Stimulated activated naive CD8-positive, alpha-beta T cell treated with anti-CD3 and anti-CD28 coated beads, Interleukin-15, Interleukin-2, amounts not matched to agents 100 U/mL and 50 U/mL, for 24 hours (primary cell): ENCODE results near the gene ZNF341.
"Not testable (repeated sequence)": the region's sequence is repeated elsewhere in the genome, so short reads cannot be mapped to it uniquely, and the experiment has no call there.

ENCODE experiments used
- ATAC-seq: fragments of 150-1000 bp; cut with Tn5 transposase; one replicate; pipeline ENCODE4 v1.10.0; 2021
- DNase-seq: peaks from one replicate; pipeline ENCODE4 v3.0.0; 2021

ZNF341 gene

DNA sequence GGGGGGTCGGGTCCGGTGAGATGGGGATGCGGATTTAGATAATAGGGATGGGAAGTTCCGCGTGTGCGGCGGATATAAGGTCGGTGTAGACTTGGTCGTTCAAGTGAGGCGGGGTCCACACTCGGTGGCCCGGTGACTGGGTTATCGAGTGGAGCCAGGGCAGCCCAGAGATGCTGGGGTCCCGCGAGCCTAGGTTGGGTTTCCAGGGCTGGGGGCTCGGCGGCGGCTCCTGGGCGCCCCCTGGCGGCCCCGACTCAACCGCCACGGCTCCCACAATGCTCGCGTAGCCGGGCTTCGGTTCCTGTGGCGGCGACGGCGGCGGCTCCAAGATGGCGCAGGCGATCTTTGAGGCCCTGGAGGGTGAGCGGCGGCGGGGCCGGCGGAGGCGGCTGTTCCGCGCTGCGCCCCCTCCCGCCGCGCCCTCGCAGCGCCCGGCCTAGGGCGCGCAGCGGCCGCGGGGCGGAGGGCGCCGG, at the start of gene ZNF341:
TSS of gene ZNF341 (plus strand) at position 304 of the 473 bp plus-strand sequence. CDS start at position 330, 26 bp downstream.
- peak; percentile 91 for DNase-seq
- peak; percentile 74 for ATAC-seq

DNA sequence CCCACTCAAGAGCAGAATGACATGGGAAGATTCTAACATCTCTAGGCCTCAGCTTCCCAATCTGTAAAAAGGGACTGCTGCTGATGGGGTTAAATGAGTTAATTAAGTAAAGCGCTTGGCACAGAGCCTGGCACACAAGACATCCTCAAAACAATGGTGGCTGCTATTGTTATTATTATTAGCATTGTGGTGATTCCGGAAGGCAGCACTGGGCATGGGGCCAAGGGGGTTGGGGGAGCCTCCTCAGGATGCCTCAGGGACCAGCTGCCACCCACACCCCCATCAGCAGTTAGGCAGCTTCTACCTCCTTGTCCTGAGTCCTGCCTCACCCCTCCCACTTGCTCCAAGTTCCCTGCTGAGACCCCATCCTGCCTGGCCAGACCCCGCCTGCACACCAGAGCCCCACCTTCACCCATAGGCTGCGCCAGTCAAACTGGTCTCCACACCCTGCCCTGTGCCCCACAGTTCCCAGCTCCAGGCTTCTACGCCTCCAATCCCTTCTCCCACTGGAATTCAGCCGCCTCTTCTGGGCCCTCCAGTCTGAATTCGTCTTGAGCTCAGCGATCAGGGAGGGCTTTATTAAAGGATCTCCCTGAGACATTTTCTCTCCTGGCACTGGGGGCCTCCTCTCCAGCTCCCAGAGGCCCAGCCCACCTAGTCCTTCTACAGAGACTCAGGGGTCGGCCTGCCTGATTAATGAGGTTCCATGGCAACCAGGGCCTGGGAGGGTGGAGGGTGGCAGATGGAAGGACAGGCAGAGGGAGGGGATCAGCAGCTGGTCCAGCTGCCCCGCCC, 47.1 kb upstream of the ZNF341 start:
- ATAC-seq, result no peak
- DNase-seq, result no peak

DNA sequence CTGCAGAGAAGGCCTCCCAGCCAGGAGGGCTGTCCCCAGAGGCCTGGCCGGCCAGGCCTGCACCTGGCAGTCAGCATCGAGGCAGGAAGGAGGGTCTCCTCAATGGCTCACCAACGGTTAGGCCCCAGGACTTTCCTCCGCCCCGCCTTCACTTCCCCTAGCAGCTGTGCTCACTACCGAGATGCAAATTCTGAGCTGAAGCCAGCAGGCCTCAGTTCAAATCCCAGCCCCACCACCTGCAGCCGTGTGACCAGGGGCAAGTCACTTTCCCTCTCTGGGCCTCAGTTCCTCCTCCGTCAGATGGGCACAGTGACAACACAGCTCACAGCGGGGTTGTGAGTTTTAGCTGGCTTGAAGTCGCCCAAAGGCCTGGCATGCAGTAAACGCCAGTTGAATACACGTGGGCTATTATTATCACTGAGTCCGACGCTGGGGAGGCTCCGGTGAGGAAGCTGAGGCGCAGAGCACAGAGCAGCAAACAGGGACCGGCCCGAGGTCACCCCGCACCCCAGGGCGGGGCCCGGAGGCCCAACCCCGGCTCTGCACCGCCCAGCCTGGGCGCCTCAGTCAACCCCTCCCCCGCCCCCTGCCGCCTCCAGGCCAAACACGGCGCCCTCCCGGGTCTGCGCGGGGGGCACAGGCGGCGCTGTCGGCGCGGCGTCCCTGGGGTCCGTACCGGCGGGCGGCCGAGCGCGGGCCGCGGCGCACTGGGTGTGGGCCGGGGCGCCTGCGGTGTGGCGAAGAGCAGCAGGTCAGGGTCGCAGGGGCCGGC, 46.3 kb upstream of the ZNF341 start:
- ATAC-seq (peak; percentile 60), DNase-seq (peak; percentile 78)

DNA sequence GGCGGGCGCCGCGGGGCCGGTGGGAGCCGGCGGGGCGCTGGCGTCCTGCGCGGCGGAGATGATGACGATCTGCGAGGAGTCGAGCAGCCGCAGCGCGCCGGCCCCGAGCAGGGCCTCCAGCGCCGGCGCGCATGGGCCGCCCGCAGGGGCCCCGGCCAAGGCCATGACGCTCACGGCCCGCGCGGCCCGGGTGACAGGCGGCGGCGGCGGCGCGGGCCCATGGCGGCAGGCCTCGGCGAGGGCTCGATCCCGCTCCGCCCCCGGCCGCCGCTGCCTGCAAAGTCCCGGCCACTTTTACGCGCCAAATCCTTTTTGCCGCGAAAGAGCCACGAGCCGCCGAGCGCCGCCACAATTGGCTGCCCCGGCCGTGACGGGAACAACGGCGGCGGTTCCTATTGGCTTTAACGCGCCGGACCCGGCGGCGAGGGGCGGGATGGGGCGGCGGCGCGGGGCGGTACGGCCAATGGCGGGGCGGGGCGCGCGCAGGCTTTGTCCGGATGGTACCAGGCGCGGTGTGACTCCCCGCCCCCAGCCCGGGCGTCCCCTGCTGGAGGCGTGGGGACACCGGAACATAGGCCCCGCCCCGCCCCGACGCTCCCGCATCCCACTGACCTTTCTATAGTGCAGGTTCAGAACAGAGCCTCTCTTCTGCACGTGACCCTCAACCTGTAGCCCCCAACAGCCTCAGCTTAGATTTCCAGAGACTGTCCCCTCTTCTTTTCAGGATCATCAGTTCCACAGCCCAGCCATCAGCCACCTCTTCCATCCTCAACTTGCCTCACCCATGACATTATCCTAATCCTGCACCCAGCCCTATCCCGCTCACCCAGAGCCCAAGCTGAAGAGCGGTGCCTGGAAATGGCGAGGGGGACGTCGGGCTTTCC, 45.5 kb upstream of the ZNF341 start, which contains the start of gene E2F1:
TSS of gene E2F1 (minus strand) at position 286 of the 884 bp plus-strand sequence. CDS start at position 165, 121 bp downstream.
- DNase-seq (peak; percentile 98), ATAC-seq (peak; percentile 87)

DNA sequence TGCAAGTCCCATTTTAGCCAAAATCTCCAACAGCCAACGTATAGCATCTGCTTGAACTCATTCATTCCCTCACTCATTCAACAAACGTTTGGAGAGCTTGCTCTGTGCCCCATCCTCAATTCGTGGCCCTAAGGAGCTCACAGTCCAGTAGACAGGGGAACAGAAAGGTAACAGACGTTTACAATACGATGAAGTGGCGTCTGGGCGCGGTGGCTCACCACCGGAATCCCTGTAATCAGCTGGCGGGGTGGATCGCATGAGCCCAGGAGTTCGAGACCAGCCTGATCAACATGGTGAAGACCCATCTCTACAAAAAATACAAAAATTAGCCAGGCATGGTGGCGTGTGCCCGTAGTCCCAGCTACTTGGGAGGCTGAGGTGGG, 44.8 kb upstream of the ZNF341 start:
- ATAC-seq, result no peak
- DNase-seq, result no peak

DNA sequence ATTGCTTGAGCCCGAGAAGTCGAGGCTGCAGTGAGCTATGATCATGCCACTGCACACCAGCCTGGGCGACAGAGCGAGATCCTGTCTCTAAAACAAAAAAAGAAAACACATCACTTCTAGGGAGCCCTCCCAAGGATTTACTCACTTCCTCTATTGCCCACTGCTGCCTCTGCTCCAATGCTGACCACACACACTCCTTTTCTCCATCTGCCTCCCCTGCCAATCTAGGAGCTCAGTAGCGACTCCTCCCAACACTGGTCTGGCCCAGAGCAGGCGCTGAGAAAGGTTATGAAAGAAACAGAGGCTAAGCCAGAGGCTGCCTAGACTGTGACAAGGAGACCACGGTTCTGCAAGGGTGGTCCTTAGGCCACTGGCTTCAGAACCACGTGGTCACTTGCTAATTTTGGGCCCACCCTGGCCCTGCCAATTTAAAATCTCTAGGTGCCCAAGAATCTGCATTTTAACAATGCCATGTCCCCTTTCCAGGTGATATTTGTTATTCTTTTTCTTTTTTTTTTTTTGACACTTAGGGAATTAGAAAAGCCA, 44.4 kb upstream of the ZNF341 start:
- ATAC-seq (no peak), DNase-seq (no peak)

DNA sequence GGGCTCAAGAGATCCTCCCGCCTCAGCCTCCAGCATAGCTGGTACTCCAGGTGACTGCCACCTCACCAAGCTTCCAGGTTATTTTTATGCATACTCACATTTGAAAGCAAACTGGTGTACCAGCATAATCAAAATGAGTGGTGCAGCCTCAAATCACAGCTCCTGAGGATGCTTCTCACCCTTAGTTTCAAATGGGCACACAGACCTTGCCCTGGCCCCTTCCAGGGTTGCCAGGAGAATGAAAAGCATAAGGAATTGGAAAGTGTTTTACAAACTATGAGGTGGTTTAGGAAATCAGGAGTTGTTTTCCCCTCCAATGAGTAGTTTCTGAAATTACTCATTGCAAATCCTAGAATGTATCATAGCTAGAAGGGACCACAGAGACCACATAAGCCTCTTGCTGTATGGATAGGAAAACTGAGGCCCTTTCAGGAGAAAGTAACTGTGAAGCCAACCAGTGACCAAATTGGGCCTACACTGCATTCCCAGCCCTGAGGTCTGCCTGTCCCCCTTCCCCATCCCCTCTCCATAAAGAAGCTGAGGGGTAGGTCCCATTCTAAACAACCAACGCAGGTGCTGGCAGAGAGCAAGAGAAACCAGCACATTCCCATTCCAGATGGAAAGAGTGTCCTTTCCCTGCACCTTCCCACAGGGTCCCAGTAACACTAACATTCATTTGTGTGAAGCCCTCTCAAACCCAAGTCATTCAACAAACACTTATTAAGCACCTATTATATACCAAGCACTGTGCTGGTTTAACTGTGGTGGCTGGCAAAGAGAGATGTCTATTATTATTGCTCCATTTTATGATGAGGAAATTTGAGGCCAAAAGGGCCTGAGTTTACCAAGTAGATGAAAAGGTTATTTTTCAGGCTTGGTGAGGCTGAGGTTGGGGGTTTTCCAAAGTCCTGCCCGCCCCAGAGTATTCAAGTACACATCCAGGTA, 43.5 kb upstream of the ZNF341 start:
- DNase-seq, result no peak
- no peak for ATAC-seq

DNA sequence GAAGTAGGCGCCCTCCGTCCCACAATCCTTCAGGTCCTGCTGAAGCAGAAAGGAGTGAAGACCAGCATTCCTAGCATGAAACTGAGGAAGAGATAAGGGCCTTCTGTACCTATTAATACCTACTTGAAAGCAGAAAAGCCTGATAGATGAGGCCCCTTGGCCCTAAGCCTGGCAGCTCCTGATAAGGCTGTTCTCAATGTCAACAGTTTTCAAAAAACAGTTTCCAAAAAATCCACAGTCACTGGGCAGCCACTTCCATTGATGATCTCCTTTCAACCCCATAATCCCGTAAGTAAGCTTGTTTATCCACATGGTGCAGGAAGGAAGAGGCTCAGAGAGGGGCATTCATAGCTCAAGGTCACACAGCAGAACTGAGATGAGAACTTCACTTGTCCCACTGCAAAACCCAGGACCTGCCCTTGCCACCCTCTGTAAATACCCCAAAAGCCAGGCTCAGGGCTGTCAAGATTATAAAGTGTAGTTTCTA, 42.8 kb upstream of the ZNF341 start:
- ATAC-seq, result no peak
- DNase-seq, result no peak

DNA sequence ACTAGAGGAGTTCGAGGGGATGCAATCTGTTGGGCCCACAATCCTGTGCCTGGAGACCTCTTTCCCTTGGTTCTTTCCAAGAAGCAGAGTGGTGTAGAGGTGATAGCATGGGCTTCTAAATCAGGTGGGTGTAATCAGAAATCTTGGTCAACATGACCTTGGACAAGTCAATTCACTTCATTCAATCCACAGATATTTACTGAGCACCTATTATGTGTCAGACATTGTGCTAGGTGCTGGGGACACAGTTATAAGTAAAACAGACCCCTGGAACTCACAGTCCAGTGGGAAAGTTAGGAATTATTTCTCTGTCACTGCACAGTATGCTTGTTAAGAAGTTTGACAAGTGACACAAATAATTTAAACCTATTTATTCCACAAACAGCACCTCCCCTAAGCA, 42.3 kb upstream of the ZNF341 start:
- DNase-seq, result no peak
- ATAC-seq, result no peak

DNA sequence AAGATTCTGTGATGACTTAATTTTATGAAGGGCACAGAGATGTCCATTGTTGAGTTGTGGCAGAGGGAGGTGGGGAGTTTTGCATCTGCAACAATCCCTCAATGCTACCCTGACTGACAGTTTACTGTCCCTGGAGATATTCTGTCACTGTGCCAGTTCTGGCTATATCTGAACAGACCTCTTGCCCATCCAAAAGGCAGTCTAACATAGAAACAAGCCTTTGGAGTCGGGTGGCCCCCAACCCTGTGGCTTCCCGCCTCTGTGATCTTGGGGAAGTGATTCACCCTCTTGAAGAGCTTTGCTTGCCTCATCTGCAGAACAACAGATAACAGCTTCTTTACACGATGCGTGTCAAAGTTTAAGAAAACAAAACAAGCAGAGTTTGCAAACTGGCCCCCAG, 41.8 kb upstream of the ZNF341 start:
- DNase-seq (peak; percentile 66), ATAC-seq (peak; percentile 34)

DNA sequence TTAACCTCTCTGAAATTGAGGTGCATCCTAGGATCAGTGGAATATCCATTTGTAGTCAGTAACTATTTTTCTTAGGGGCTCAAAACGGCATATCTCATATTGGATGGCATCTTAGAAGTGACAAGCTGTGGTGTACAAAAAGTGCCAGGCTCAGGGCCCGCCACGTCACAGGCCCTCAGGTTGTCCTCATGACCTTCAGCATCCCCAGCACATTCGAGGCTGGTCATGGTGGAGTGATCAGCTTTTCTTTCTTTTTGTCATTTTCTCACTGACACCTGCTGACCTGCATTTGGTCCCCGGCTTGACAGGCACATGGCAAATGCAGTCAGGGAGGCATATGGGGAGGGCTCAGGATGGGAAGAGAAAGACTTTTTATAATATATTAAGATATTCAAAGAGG, 38.5 kb upstream of the ZNF341 start:
- ATAC-seq (no peak), DNase-seq (no peak)

DNA sequence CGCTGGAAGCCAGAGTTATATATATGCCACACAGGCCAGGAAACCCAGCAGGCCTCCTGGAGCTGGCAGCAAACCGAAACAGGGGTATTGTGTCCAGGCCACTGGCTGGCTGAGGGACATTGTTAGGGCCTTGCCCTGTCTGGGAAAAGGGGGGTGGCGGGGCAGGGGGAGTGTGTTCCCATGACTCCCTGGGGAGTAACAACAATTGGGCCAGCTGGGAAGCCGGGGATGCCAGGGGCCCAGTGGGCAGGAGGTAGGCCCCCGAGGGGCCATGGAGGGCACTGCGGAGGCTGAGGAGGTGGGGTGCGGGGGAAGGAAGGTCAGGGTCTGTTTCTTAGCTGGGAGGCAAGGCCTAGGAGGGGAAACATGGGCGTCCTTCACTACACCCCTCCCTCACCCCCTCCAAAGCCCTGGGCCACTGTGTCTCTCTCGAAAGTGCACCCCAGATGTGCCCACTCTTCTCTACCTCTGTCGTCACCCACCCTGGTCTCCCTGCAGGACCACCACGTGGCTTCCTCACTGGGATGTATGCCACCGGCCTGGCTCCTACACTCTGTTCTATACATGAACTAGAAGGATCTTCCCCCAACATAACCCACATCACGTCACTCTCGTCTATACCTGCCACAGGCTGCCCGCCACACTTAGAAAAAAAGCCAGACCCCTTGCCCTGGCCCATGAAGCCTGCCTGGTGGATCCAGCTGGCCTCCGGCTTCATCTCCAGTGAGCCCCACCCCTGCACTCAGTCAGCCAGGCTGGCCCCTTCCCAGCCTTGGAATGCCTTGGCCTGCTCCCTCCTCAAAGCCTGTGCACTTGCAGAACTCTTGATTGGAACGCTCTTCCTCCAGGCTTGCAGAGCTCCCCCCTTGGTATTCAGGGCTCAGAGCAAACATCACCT, 37.8 kb upstream of the ZNF341 start:
- no peak for ATAC-seq
- no peak for DNase-seq

DNA sequence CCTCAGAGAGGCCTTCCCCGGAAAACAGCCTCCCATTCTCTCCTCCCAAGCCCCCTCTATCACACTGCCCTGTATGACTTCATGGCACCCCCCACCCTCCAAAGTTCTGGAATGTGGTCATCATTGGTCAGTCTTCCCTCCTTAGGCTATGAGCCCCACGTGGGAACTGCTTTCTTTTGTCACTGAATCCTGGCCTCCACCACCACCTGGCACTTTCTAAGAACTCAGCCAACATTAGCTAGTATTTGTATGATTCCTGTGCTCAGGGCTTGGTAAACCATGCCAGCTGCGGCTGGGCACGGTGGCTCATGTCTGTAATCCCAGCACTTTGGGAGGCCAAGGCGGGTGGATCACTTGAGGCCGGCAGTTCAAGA, 37.2 kb upstream of the ZNF341 start:
- no peak for ATAC-seq

DNA sequence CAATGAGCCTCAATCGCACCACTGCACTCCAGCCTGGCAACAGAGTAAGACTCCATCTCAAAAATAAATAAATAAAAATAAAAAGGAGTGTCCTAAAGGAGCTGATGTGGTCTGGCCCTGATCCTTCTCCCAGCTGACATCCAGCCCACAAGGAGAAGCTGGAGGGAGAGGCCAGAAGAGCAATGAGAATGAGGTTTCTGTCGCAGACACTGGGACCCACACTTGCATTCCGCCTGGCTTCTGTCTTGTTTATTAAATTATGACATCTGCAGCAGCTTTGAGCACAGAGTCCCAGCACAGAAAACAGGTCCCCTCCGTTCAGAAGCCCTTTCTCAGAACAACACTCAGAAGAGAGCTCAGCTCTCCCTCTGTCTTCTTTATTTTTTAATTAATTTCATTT, 35.3 kb upstream of the ZNF341 start:
- ATAC-seq (no peak), DNase-seq (no peak)

More for the DNA sequence above, 37.2 kb upstream of the ZNF341 start:
- DNase-seq, result no peak

DNA sequence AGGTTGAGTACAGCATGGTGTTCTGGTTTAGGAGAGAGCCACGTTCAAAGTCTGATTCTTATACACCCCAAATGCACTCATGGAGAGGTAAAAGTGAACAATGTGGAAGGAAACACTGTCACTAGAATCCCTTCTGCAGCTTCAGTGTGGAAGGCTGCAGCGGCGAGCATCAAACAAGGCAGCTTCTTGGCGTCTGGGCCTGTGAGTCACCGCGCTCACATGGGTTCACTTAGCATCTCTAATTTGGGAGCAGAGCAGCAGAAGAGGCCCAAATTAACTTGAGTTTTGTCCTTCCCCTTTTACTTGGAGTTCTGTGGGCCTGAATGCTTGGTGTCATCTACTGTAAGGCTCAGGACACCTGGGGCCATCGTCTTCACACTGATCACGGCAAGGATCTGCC, 34.7 kb upstream of the ZNF341 start:
- no peak for DNase-seq
- ATAC-seq, result no peak

DNA sequence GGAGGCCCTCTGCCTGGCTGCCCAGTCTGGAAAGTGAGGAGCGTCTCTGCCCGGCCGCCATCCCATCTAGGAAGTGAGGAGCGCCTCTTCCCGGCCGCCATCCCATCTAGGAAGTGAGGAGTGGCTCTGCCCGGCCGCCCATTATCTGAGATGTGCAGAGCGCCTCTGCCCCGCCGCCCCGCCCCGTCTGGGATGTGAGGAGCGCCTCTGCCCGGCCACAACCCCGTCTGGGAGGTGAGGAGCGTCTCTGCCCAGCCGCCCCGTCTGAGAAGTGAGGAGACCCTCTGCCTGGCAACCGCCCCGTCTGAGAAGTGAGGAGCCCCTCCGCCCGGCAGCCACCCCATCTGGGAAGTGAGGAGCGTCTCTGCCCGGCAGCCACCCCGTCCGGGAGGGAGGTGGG, 32.8 kb upstream of the ZNF341 start:
- not testable (repeated sequence) for ATAC-seq, DNase-seq

DNA sequence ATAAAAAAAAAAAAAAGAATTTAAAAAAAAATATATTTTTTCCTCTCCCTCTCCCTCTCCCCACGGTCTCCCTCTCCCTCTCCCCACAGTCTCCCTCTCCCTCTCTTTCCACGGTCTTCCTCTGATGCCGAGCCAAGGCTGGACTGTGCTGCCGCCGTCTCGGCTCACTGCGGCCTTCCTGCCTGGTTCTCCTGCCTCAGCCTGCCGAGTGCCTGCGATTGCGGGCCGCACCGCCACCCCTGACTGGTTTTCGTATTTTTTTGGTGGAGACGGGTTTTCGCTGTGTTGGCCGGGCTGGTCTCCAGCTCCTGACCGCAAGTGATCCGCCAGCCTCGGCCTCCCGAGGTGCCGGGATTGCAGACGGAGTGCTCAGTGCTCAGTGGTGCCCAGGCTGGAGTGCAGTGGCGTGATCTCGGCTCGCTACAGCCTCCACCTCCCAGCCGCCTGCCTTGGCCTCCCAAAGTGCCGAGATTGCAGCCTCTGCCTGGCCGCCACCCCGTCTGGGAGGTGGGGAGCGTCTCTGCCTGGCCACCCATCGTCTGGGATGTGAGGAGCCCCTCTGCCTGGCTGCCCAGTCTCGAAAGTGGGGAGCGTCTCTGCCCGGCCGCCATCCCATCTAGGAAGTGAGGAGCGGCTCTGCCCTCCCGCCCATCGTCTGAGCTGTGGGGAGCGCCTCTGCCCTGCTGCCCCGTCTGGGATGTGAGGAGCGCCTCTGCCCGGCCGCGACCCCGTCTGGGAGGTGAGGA, 30.9 kb upstream of the ZNF341 start:
- ATAC-seq, DNase-seq: not testable (repeated sequence)

DNA sequence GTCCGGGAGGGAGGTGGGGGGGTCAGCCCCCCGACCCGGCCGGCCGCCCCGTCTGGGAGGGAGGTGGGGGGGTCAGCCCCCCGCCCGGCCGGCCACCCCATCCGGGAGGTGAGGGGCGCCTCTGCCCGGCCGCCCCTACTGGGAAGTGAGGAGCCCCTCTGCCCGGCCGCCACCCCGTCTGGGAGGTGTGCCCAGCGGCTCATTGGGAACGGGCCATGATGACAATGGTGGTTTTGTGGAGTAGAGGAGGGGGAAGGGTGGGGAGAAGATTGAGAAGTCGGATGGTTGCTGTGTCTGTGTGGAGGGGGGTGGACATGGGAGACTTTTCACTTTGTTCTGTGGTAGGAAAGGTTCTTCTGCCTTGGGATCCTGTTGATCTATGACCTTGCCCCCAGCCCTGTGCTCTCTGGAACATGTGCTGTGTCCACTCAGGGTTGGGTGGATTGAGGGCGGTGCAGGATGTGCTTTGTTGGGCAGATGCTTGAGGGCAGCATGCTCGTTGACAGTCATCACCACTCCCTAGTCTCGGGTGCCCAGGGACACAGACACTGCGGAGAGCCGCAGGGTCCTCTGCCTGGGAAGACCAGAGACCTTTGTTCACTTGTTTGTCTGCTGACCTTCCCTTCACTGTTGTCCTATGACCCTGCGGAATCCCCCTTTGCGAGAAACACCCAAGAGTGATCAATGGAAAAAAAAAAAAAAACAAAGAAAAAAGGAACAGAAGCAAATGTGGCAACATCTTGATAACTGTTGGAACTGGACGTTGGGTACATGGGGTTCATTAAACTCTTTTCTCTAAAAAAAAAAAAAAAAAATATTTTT, 30.0 kb upstream of the ZNF341 start:
- ATAC-seq (no peak), DNase-seq (no peak)
